K562 (cell line): Measurements from ENCODE around the gene ITGAX.

Experiments
- CEBPG ChIP-seq, 3 experiments: fragments of 200-800 bp in 1 of 3; sonication (Bioruptor generic) in 1 of 3; sonication (generic) in 1 of 3; formaldehyde crosslinking in 1 of 3; IDR thresholded peaks in 2 of 3; conservative IDR thresholded peaks in 1 of 3; 2 replicates each; pipeline versions ENCODE4 v1.6.1 to v1.8.0; 2016 to 2022; ENCODE audit warnings: missing compliant biosample characterization in 2 of 3, missing genetic modification characterization in 2 of 3, mild to moderate bottlenecking in 1 of 3, missing genetic modification reagents in 1 of 3
- CTCF ChIP-seq, 3 experiments: IDR thresholded peaks in 2 of 3; conservative IDR thresholded peaks in 1 of 3; 2 replicates each; pipeline ENCODE4 v1.5.1; 2011 to 2012; ENCODE audit warnings: low read length in 3 of 3, mild to moderate bottlenecking in 3 of 3, control low read depth in 2 of 3, improper control_type of control experiment in 1 of 3, inconsistent platforms in 1 of 3, low read depth in 1 of 3, mixed read lengths in 1 of 3, moderate library complexity in 1 of 3; ENCODE audit not compliant: insufficient read depth in 2 of 3
- ETV1 ChIP-seq: fragments of 450-650 bp; conservative IDR thresholded peaks from 2 replicates; pipeline ENCODE4 v1.6.1; 2016; ENCODE audit warnings: missing genetic modification characterization, control low read depth, low read depth, missing compliant biosample characterization
- EZH2 ChIP-seq: IDR thresholded peaks from 2 replicates; pipeline ENCODE4 v1.6.1; 2012; ENCODE audit warnings: low read depth, mild to moderate bottlenecking, inconsistent platforms, low read length, borderline replicate concordance
- HDAC6 ChIP-seq: IDR thresholded peaks from 2 replicates; pipeline ENCODE4 v1.6.1; 2012; ENCODE audit warnings: low read depth, mild to moderate bottlenecking, control low read depth, inconsistent platforms, low read length, moderate library complexity
- HDGF ChIP-seq: fragments of 450-650 bp; IDR thresholded peaks from 2 replicates; pipeline ENCODE4 v1.6.1; 2016
- KHSRP ChIP-seq: fragments of 450-650 bp; IDR thresholded peaks from 2 replicates; pipeline ENCODE4 v1.6.1; 2017
- NR2C2 ChIP-seq, 2 experiments: fragments of 200-800 bp in 1 of 2; sonication (Bioruptor generic) in 1 of 2; sonication (generic) in 1 of 2; formaldehyde crosslinking in 1 of 2; IDR thresholded peaks; 2 replicates each; pipeline versions ENCODE4 v1.6.1 to v1.8.0; 2016 to 2022; ENCODE audit warnings: mild to moderate bottlenecking in 1 of 2, missing compliant biosample characterization in 1 of 2, missing genetic modification characterization in 1 of 2, missing genetic modification reagents in 1 of 2
- NR3C1 ChIP-seq: sonication (generic); formaldehyde crosslinking; IDR thresholded peaks from 2 replicates; pipeline ENCODE4 v1.8.1; 2022; ENCODE audit warnings: missing genetic modification reagents
- POLR2A ChIP-seq: fragments of 450-650 bp; conservative IDR thresholded peaks from 2 replicates; pipeline ENCODE4 v1.6.1; 2016
- RFX5 ChIP-seq: IDR thresholded peaks from 2 replicates; pipeline ENCODE4 v1.6.1; 2011; ENCODE audit warnings: low read depth, mild to moderate bottlenecking, improper control_type of control experiment, low read length
- ZBED1 ChIP-seq: IDR thresholded peaks from 2 replicates; pipeline ENCODE4 v1.6.1; 2014
- ZNF311 ChIP-seq: fragments of 250-450 bp; sonication (Bioruptor Pico); IDR thresholded peaks from 2 replicates; pipeline ENCODE4 v1.4.0; 2020; ENCODE audit warnings: mild to moderate bottlenecking, moderate library complexity

- TF ChIP-seq RFX5, result no peak
- TF ChIP-seq CTCF (IDR thresholded peaks at IDR 0.05 in 2 of 3, conservative IDR thresholded peaks at IDR 0.05 in 1 of 3; ENCODE audit: insufficient read depth in 2 of 3, low read depth in 1 of 3, low read length in 3 of 3), result no peak
- TF ChIP-seq POLR2A, result no peak
- no peak for TF ChIP-seq NR3C1
- no peak for TF ChIP-seq ZNF311 (CRISPR knock-in tag)
- TF ChIP-seq ZBED1, result no peak
- no peak for TF ChIP-seq KHSRP
- TF ChIP-seq EZH2, result no peak
- TF ChIP-seq HDAC6, result no peak
- no peak for TF ChIP-seq HDGF
- TF ChIP-seq NR2C2 (CRISPR knock-in tag; IDR thresholded peaks at IDR 0.05), result no peak
- no peak for TF ChIP-seq NR2C2 (tag; IDR thresholded peaks at IDR 0.05)
- TF ChIP-seq CEBPG (CRISPR knock-in tag; IDR thresholded peaks at IDR 0.05), result no peak
- no peak for TF ChIP-seq CEBPG (tag; conservative IDR thresholded peaks at IDR 0.05 in 1 of 2, IDR thresholded peaks at IDR 0.05 in 1 of 2)
- TF ChIP-seq ETV1 (tag), result no peak
Observed at GRCh38 chr16:31367853-31368252, 12.9 kb downstream of the ITGAX start.
